SU-DHL-6 (cell line): ENCODE results near the gene SLC25A1.

Experiments
- H2AFZ ChIP-seq: fragments of 200-600 bp; sonication (generic); 2 replicates; pipeline ENCODE4 v1.6.1; 2014; ENCODE audit warnings: low read depth, mild to moderate bottlenecking, moderate library complexity, mixed read lengths, antibody characterized with exemption, low read length; ENCODE audit not compliant: severe bottlenecking
- H3F3A ChIP-seq: fragments of 200-600 bp; shearing (Covaris generic); 2 replicates; pipeline ENCODE4 v1.6.0; 2016; ENCODE audit warnings: antibody characterized with exemption, mild to moderate bottlenecking; ENCODE audit not compliant: insufficient read depth
- H3K27ac ChIP-seq: fragments of 200-600 bp; sonication (generic); 2 replicates; pipeline ENCODE4 v1.5.1; 2016; ENCODE audit warnings: low read depth, mild to moderate bottlenecking, low read length, moderate library complexity, mixed read lengths
- H3K27me3 ChIP-seq: fragments of 200-600 bp; sonication (generic), shearing (Covaris generic); 2 replicates; pipeline ENCODE4 v1.6.0; 2014; ENCODE audit warnings: mild to moderate bottlenecking, low read length
- H3K36me3 ChIP-seq: fragments of 200-600 bp; sonication (generic); 2 replicates; pipeline ENCODE4 v1.6.1; 2014; ENCODE audit warnings: mild to moderate bottlenecking, low read length, mixed read lengths
- H3K4me2 ChIP-seq: fragments of 300-600, 200-600 bp; shearing (Covaris generic), sonication (generic); 2 replicates; pipeline ENCODE4 v1.6.0; 2014; ENCODE audit warnings: low read length, low read depth, mild to moderate bottlenecking; ENCODE audit not compliant: poor library complexity, severe bottlenecking
- H3K4me3 ChIP-seq: fragments of 200-600 bp; sonication (generic); 2 replicates; pipeline ENCODE4 v1.5.1; 2014; ENCODE audit warnings: antibody characterized with exemption, low read length, mild to moderate bottlenecking, mixed read lengths; ENCODE audit not compliant: insufficient read depth, poor library complexity, severe bottlenecking
- H3K79me2 ChIP-seq: fragments of 200-600 bp; sonication (generic); 2 replicates; pipeline ENCODE4 v1.6.1; 2014; ENCODE audit warnings: mild to moderate bottlenecking, low read length, moderate library complexity; ENCODE audit not compliant: insufficient read depth
- H3K9ac ChIP-seq: fragments of 200-600 bp; sonication (generic); 2 replicates; pipeline ENCODE4 v1.7.0; 2014; ENCODE audit warnings: mild to moderate bottlenecking, low read length
- H3K9me2 ChIP-seq: fragments of 200-600 bp; sonication (generic); replicated peaks from 2 replicates; pipeline ENCODE4 v1.6.1; 2014; ENCODE audit warnings: low read length; ENCODE audit not compliant: insufficient read depth
- H3K9me3 ChIP-seq: fragments of 200-600 bp; sonication (generic); 2 replicates; pipeline ENCODE4 v1.6.1; 2014; ENCODE audit warnings: low read length, mixed read lengths; ENCODE audit not compliant: insufficient read depth
- H4K20me1 ChIP-seq: fragments of 200-600 bp; sonication (generic); 2 replicates; pipeline ENCODE4 v1.6.1; 2014; ENCODE audit warnings: low read depth, mild to moderate bottlenecking, antibody characterized with exemption, low read length, moderate library complexity, mixed read lengths
- CTCF ChIP-seq: fragments of 200-600 bp; sonication (generic); IDR thresholded peaks from one replicate; pipeline ENCODE4 v1.5.1; 2017; ENCODE audit warnings: antibody characterized with exemption, mild to moderate bottlenecking, low read length, moderate library complexity; ENCODE audit not compliant: insufficient read depth, poor library complexity, severe bottlenecking
- EZH2phosphoT487 ChIP-seq: fragments of 200-600 bp; sonication (generic), shearing (Covaris generic); conservative IDR thresholded peaks from 2 replicates; pipeline ENCODE4 v1.6.1; 2018; ENCODE audit warnings: mild to moderate bottlenecking, antibody characterized with exemption, low read length, moderate library complexity, mixed read lengths

The SLC25A1 gene

GRCh38 chr22:19222242-19223005 is 43.9 kb upstream of the SLC25A1 start:
- H3K36me3 ChIP-seq = no peaks in the 10 kb centered on the region
- H3K4me3 ChIP-seq = no peak overlapping the region
- no peaks in the 10 kb centered on the region for H4K20me1 ChIP-seq

GRCh38 chr22:19220867-19221266 is 42.3 kb upstream of the SLC25A1 start:
- no peak overlapping the region for H2AFZ ChIP-seq
- no peaks in the 10 kb centered on the region for H3K9me2 ChIP-seq
- no peaks in the 10 kb centered on the region for H3F3A ChIP-seq
- no peak overlapping the region for H3K4me2 ChIP-seq
- no peak overlapping the region for H3K9ac ChIP-seq
- H3K9me3 ChIP-seq = no peaks in the 10 kb centered on the region
- H4K20me1 ChIP-seq = no peaks in the 10 kb centered on the region
- no peaks in the 10 kb centered on the region for H3K36me3 ChIP-seq
- no peak overlapping the region for H3K27ac ChIP-seq
- H3K4me3 ChIP-seq = no peak overlapping the region
- no peaks in the 10 kb centered on the region for H3K27me3 ChIP-seq
- no peaks in the 10 kb centered on the region for H3K79me2 ChIP-seq
- no peak for TF ChIP-seq EZH2phosphoT487
- TF ChIP-seq CTCF = no peak

More at GRCh38 chr22:19222242-19223005, 43.9 kb upstream of the SLC25A1 start:
- TF ChIP-seq CTCF (no peak), EZH2phosphoT487 (no peak)
- no peaks in the 10 kb centered on the region for H3K27me3 ChIP-seq
- H3K9me3 ChIP-seq = no peaks in the 10 kb centered on the region
- H3F3A ChIP-seq = no peaks in the 10 kb centered on the region
- H3K79me2 ChIP-seq = no peaks in the 10 kb centered on the region
- H3K4me2 ChIP-seq = no peak overlapping the region
- H3K27ac ChIP-seq = no peak overlapping the region
- H3K9me2 ChIP-seq = no peaks in the 10 kb centered on the region
- no peak overlapping the region for H2AFZ ChIP-seq
- H3K9ac ChIP-seq = no peak overlapping the region

GRCh38 chr22:19218541-19219233 is 40.2 kb upstream of the SLC25A1 start:
- no peak for TF ChIP-seq CTCF
- TF ChIP-seq EZH2phosphoT487 = no peak

More at GRCh38 chr22:19218541-19219233, 40.2 kb upstream of the SLC25A1 start:
- Histone ChIP-seq H4K20me1 (no peaks in the 10 kb centered on the region), H2AFZ (no peak overlapping the region), H3K27ac (no peak overlapping the region), H3K4me2 (no peak overlapping the region), H3K36me3 (no peaks in the 10 kb centered on the region), H3K27me3 (no peaks in the 10 kb centered on the region), H3K9ac (no peak overlapping the region), H3K9me2 (no peaks in the 10 kb centered on the region), H3K79me2 (no peaks in the 10 kb centered on the region), H3K4me3 (no peak overlapping the region), H3F3A (no peaks in the 10 kb centered on the region), H3K9me3 (no peaks in the 10 kb centered on the region)
